ENCODE data around the gene LAMB4.

Gene LAMB4

GRCh38 chr7:108147031-108147563 is 16.9 kb upstream of the LAMB4 start:
- Mint-ChIP-seq H3K36me3 (ENCODE audit: low read depth) (no peaks in the 10 kb centered on the region), H3K27me3 (ENCODE audit: low read depth) (peaks cover 32% of the 10 kb centered on the region), H3K4me1 (ENCODE audit: low read depth) (no peaks in the 10 kb centered on the region), H3K4me3 (no peak overlapping the region), H3K27ac (no peak overlapping the region), H3K9me3 (no peaks in the 10 kb centered on the region)

GRCh38 chr7:108146070-108146842 is 16.1 kb upstream of the LAMB4 start:
- Mint-ChIP-seq H3K27ac (no peak overlapping the region), H3K4me1 (ENCODE audit: low read depth) (no peaks in the 10 kb centered on the region), H3K9me3 (no peaks in the 10 kb centered on the region), H3K4me3 (no peak overlapping the region), H3K36me3 (ENCODE audit: low read depth) (no peaks in the 10 kb centered on the region), H3K27me3 (ENCODE audit: low read depth) (peaks cover 32% of the 10 kb centered on the region)

GRCh38 chr7:108145401-108145800 is 15.2 kb upstream of the LAMB4 start:
- Mint-ChIP-seq H3K27me3 (ENCODE audit: low read depth) (peaks cover 35% of the 10 kb centered on the region), H3K27ac (no peak overlapping the region), H3K4me3 (no peak overlapping the region)

GRCh38 chr7:108144931-108145330 is 14.8 kb upstream of the LAMB4 start:
- Mint-ChIP-seq H3K4me3 (no peak overlapping the region), H3K9me3 (no peaks in the 10 kb centered on the region), H3K27ac (no peak overlapping the region), H3K27me3 (ENCODE audit: low read depth) (peaks cover 35% of the 10 kb centered on the region), H3K36me3 (ENCODE audit: low read depth) (no peaks in the 10 kb centered on the region), H3K4me1 (ENCODE audit: low read depth) (no peaks in the 10 kb centered on the region)

More at GRCh38 chr7:108145401-108145800, 15.2 kb upstream of the LAMB4 start:
- Mint-ChIP-seq H3K9me3 (no peaks in the 10 kb centered on the region), H3K4me1 (ENCODE audit: low read depth) (no peaks in the 10 kb centered on the region), H3K36me3 (ENCODE audit: low read depth) (no peaks in the 10 kb centered on the region)

GRCh38 chr7:108143658-108144420 is 13.7 kb upstream of the LAMB4 start:
- H3K9me3 Mint-ChIP-seq = no peaks in the 10 kb centered on the region
- H3K27ac Mint-ChIP-seq = no peak overlapping the region
- peaks cover 37% of the 10 kb centered on the region for H3K27me3 Mint-ChIP-seq (ENCODE audit: low read depth)
- H3K36me3 Mint-ChIP-seq (ENCODE audit: low read depth) = no peaks in the 10 kb centered on the region
- H3K4me3 Mint-ChIP-seq = no peak overlapping the region
- H3K4me1 Mint-ChIP-seq (ENCODE audit: low read depth) = no peaks in the 10 kb centered on the region

GRCh38 chr7:108142675-108143259 is 12.6 kb upstream of the LAMB4 start:
- Mint-ChIP-seq H3K4me1 (ENCODE audit: low read depth) (no peaks in the 10 kb centered on the region), H3K9me3 (no peaks in the 10 kb centered on the region), H3K4me3 (no peak overlapping the region), H3K27me3 (ENCODE audit: low read depth) (peaks cover 41% of the 10 kb centered on the region), H3K27ac (no peak overlapping the region), H3K36me3 (ENCODE audit: low read depth) (no peaks in the 10 kb centered on the region)

GRCh38 chr7:108142180-108142579 is 12.0 kb upstream of the LAMB4 start:
- Mint-ChIP-seq H3K36me3 (ENCODE audit: low read depth) (no peaks in the 10 kb centered on the region), H3K27ac (no peak overlapping the region), H3K27me3 (ENCODE audit: low read depth) (peaks cover 45% of the 10 kb centered on the region)

GRCh38 chr7:108140671-108141070 is 10.5 kb upstream of the LAMB4 start:
- Mint-ChIP-seq H3K4me1 (ENCODE audit: low read depth) (peaks cover 6% of the 10 kb centered on the region), H3K4me3 (no peak overlapping the region)

More at GRCh38 chr7:108142180-108142579, 12.0 kb upstream of the LAMB4 start:
- Mint-ChIP-seq H3K4me3 (no peak overlapping the region), H3K4me1 (ENCODE audit: low read depth) (no peaks in the 10 kb centered on the region), H3K9me3 (no peaks in the 10 kb centered on the region)

GRCh38 chr7:108138911-108139310 is 8.8 kb upstream of the LAMB4 start:
- Mint-ChIP-seq H3K9me3 (no peaks in the 10 kb centered on the region), H3K4me3 (no peak overlapping the region), H3K27ac (no peak overlapping the region), H3K27me3 (ENCODE audit: low read depth) (peaks cover 50% of the 10 kb centered on the region), H3K36me3 (ENCODE audit: low read depth) (no peaks in the 10 kb centered on the region), H3K4me1 (ENCODE audit: low read depth) (peaks cover 14% of the 10 kb centered on the region)

More at GRCh38 chr7:108140671-108141070, 10.5 kb upstream of the LAMB4 start:
- Mint-ChIP-seq H3K36me3 (ENCODE audit: low read depth) (no peaks in the 10 kb centered on the region), H3K9me3 (no peaks in the 10 kb centered on the region), H3K27ac (no peak overlapping the region), H3K27me3 (ENCODE audit: low read depth) (peaks cover 41% of the 10 kb centered on the region)

GRCh38 chr7:108137993-108138392 is 7.8 kb upstream of the LAMB4 start:
- H3K27ac Mint-ChIP-seq = no peak overlapping the region
- H3K36me3 Mint-ChIP-seq (ENCODE audit: low read depth) = no peaks in the 10 kb centered on the region
- no peaks in the 10 kb centered on the region for H3K9me3 Mint-ChIP-seq
- H3K27me3 Mint-ChIP-seq (ENCODE audit: low read depth) = peaks cover 56% of the 10 kb centered on the region
- H3K4me1 Mint-ChIP-seq (ENCODE audit: low read depth) = peaks cover 14% of the 10 kb centered on the region
- H3K4me3 Mint-ChIP-seq = no peak overlapping the region

GRCh38 chr7:108137040-108137439 is 6.9 kb upstream of the LAMB4 start:
- no peaks in the 10 kb centered on the region for H3K36me3 Mint-ChIP-seq (ENCODE audit: low read depth)
- no peak overlapping the region for H3K27ac Mint-ChIP-seq
- H3K4me1 Mint-ChIP-seq (ENCODE audit: low read depth) = peaks cover 14% of the 10 kb centered on the region
- peaks cover 60% of the 10 kb centered on the region for H3K27me3 Mint-ChIP-seq (ENCODE audit: low read depth)
- no peaks in the 10 kb centered on the region for H3K9me3 Mint-ChIP-seq
- H3K4me3 Mint-ChIP-seq = no peak overlapping the region

GRCh38 chr7:108136191-108136688 is 6.1 kb upstream of the LAMB4 start:
- no peak overlapping the region for H3K27ac Mint-ChIP-seq
- H3K4me3 Mint-ChIP-seq = no peak overlapping the region
- no peaks in the 10 kb centered on the region for H3K9me3 Mint-ChIP-seq
- peaks cover 14% of the 10 kb centered on the region for H3K4me1 Mint-ChIP-seq (ENCODE audit: low read depth)
- no peaks in the 10 kb centered on the region for H3K36me3 Mint-ChIP-seq (ENCODE audit: low read depth)
- H3K27me3 Mint-ChIP-seq (ENCODE audit: low read depth) = peaks cover 59% of the 10 kb centered on the region

GRCh38 chr7:108135446-108136190 is 5.5 kb upstream of the LAMB4 start:
- Mint-ChIP-seq H3K4me3 (no peak overlapping the region), H3K9me3 (no peaks in the 10 kb centered on the region), H3K27me3 (ENCODE audit: low read depth) (peaks cover 61% of the 10 kb centered on the region), H3K36me3 (ENCODE audit: low read depth) (no peaks in the 10 kb centered on the region), H3K4me1 (ENCODE audit: low read depth) (peaks cover 14% of the 10 kb centered on the region), H3K27ac (peak overlapping the region; percentile 0)

GRCh38 chr7:108134486-108134885 is 4.3 kb upstream of the LAMB4 start:
- H3K4me1 Mint-ChIP-seq (ENCODE audit: low read depth) = peaks cover 14% of the 10 kb centered on the region
- no peak overlapping the region for H3K4me3 Mint-ChIP-seq
- H3K9me3 Mint-ChIP-seq = no peaks in the 10 kb centered on the region
- H3K27me3 Mint-ChIP-seq (ENCODE audit: low read depth) = peaks cover 57% of the 10 kb centered on the region
- no peaks in the 10 kb centered on the region for H3K36me3 Mint-ChIP-seq (ENCODE audit: low read depth)
- H3K27ac Mint-ChIP-seq = no peak overlapping the region
